LoVo (cell line): ENCODE results near the gene PHKA1.
A peak's percentile ranks its signal among the peaks of the same experiment; 100 is the strongest.
"Not testable (repeated sequence)": the region's sequence is repeated elsewhere in the genome, so short reads cannot be mapped to it uniquely, and the experiment has no call there.

Experiments
- DNase-seq: peaks from one replicate; pipeline ENCODE4 v3.0.0-alpha.2; 2016; ENCODE audit warnings: low spot score

The PHKA1 gene

DNA sequence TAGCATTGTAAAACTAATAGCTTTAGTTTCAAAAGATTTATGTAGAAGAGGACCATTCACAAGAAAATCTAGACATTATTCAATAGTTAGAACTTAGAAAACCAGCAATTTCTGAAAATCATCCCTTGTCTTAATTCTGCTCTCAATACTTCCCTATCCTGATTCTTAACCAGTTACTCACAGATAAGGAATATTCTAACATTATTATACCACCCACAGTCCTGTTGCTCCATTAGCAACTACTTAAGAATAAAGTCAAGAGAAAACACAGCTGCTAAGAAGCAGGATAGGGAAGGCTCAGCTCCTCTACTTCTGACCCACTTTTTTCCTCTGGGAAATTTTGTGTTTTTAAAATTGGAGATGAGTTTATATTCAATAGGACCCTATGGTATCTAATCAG lies 47.7 kb downstream of the PHKA1 start:
- DNase-seq: no peak

DNA sequence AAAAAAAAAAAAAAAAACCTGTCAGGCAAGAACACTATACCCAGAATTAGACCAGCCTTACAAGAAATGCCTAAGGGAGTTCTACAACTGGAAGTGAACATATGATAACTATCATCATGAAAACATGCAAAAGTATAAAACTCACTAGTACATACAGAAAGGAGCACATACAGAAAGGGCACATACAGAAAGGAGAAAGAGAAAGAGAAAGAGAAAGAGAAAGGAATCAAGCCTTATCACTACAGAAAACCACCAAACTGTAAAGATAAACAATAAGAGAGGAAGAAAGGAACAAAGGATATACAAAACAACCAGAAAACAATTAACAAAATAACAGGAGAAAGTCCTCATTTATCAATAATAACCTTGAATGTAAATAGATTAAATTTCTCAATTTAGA lies 50.4 kb downstream of the PHKA1 start:
- no peak for DNase-seq

DNA sequence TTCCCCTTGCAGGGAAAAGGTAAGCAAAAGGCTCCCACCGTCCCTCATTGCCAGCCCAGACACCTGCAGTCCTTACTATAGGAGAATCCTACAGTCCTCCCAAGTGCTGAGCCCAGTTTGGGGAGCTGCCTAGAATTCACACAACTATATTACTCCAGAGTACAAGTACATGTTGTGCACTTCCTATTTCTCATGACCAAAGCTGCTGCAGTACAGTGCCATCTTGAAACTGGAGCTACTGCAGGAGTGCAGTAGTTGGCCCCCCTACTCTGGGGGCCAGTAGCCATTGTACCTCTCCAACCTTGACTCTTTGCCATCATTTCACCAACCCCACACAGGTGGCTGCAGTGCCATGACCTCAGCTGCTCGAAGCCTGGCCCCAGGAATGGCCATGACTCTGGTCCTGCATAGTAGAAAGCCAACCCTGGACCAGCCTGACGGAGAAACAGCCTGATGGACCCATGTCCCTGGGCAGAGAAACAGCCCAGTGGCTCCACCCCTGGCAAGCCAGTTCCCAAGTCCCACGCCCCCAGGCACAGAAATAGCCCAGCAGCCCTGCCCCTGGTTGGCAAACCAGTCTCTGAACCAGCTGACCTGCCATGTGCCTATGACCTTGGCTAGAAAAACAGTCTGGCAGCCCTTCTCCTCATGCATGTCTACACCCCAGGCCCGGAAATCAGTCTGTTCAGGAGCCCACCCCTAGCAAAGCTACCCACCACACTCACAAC lies 51.9 kb downstream of the PHKA1 start:
- DNase-seq: no peak

- DNase-seq: no peak
Observed at GRCh38 chrX:72659723-72660122, 54.4 kb downstream of the PHKA1 start.

DNA sequence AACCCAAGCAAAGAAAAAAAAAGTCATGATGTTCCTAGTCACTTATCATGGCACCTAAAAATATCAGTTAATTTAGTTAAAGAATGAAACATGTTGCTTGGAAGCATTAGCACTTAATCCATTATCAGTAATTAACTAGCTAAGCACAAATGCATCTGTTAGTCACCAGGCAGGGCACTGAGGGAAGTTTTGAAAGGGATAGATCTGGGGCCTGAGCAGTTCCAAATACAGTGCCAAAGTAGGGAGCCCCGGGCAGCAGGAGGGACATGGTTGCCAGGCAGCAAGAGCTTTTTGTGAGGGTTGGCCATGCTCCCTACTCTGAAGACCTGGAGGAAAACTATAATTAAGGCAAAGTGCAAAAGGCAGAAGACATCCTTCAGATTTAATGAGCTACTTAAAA lies 62.0 kb downstream of the PHKA1 start:
- no peak for DNase-seq

DNA sequence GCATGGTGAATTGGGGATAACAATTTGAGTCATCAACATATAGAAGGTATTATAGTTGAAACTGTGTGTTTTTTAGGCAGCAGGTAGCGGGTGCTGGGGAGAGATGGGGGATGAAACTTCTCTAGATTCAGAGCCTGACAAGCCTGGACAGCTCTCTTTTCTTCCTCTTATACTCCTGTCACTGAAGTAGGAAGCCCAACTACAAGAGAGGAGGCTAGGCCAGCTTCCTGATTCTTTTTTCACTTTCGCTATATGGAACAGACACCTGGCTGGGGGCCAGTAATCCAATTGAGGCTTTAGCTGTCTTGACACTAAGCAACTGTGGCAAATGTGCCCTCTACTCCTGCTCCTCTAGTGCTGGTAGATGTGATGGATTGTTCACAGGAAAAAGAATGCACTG lies 69.2 kb downstream of the PHKA1 start:
- no peak for DNase-seq

- DNase-seq: no peak
Observed at GRCh38 chrX:72641611-72642010, 72.5 kb downstream of the PHKA1 start.

DNA sequence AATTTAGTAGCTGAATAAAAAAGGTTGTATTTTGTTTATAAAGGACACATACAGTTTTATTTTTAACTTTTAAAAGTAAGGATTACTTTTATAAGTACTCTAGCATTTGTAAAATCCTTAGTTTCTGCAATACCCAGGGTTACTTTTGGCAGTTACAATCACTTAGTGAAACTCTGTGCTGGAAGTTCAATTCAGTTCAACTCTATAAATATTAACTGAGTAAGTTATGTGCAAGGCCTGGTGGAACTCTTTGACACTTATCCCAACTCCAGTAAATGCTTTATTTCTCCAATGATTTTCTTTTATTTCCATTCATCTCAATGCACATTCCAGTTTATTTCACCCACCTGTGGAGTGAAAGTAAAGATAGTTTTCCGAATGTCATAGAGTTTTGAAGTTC lies 78.2 kb downstream of the PHKA1 start:
- DNase-seq: no peak

GRCh38 chrX:72634331-72634730 lies 79.8 kb downstream of the PHKA1 start:
- DNase-seq: no peak

DNA sequence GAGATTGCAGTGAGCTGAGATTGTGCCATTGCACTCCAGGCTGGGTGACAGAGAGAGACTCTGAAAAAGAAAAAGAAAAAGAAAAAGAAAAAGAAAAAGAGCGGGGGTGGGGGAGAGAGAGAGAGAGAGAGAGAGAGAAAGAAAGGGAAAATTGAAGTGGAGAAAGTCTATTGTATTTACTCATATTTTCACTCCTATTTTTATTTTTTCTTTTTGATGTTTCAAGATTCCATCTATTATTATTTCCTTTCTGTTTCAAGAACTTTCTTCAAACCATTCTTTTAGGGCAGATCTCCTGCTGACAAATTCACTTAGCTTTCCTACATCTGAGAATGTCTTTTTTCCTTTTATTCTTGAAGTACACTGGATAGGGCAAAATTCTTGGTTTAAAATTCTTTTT lies 83.9 kb downstream of the PHKA1 start:
- DNase-seq: no peak

- no peak for DNase-seq
Observed at GRCh38 chrX:72624194-72624593, 89.9 kb downstream of the PHKA1 start.

DNA sequence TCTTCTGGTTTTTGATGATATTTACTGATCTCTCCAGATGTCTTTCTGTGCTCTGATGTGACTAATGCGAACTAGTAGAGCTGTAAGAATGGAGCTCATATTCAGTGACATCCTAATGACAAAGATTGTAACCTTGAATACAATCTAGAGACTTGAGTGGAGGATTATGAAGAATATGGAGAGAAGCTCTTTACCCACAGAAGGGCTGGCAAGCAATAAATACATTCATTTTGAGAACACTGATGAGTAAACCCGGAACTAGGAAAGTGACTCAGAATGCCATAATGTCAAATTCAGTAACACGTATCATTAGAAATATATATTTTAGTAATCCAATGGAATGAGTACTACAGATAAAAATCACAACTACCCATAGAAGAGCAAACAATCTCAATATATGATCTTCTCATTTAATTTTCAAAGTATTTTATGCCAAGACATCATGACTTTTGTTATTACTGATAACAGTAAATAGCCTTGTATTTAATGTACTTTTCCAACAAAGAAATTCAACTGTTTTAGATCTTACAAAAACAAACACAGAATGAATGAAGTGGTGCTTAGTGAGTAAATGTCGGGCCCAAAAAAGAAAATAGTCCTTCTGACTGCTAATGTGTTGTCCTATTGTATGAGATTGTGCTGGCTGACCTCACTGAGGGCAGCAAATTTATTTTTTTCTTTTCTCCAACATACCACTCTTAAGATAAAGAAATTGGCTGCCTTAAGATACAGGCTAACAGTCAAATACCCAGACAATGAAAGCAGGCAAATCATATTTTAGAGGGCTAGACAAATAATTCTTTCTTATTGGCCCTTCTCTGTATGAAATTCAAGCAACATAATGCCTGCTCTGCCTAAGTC lies 92.3 kb downstream of the PHKA1 start:
- no peak for DNase-seq

GRCh38 chrX:72621163-72621562 lies 92.9 kb downstream of the PHKA1 start:
- DNase-seq: no peak

DNA sequence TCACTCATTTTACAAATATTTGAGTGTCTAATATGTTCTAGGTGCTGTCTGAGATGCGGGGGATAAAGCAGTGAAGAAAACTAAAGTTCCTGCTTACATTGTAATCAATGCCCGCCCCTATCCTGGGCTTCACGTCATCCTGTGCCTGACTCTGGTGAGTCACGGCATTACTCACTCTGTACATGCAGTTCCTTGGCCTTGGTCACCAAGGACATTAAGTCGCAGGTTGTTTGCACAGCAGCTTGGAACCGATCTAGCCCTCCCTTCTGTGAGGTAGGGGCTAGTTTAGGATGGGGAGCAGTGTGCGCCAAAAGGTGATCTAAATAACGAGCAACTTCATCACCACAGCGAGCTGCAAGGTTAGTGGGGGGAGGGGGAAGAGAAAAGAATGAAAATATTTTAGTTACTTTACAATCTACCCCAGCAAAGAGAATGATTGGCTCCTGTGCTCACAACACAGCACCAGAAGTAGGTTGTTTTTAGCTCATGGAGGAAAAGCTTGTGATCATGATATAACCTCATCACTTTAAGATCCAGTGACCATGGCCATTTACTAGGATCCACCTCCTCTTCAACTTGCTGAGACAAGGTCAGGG lies 93.5 kb downstream of the PHKA1 start:
- DNase-seq: peak; percentile 44

- no peak for DNase-seq
Observed at GRCh38 chrX:72609313-72609712, 104.8 kb downstream of the PHKA1 start.

DNA sequence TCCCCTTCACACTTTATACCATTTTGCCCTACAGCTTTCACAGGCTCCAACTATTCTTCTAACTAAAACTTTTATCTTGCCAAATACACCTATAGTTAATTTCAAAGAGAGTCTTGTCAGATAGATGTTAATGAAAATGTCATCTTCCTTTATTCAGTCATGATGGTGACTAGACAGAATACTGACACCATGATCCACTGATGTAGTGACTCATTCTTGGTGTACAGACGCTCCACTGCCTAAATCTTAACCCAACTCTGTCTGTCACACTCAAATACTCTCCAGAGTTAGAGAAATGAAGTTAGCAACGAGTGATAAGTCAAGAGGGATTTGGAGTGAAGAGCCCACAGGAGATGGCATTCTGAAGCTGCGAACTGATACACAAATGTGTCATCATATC lies 109.4 kb downstream of the PHKA1 start:
- no peak for DNase-seq

DNA sequence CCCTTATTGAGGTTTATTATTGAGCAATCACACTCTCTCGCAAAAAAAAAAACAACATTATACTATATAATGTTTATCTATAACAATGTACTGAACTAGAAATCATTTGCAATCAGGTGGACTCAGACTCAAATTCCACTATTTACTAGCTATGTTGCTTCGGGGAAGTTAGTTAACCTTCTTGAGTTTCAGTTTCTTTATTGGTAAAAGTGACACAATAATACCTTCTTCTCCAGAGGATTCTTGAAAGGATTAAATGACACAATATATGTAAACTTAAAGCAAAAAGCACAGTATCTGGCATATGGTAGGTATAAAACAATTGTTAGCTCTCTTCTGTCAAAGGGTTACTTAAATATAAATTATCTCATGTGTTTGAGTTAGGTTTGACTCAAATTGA lies 110.0 kb downstream of the PHKA1 start:
- no peak for DNase-seq

GRCh38 chrX:72591038-72591437 lies 123.1 kb downstream of the PHKA1 start:
- DNase-seq: not testable (repeated sequence)

- DNase-seq: no peak
Observed at GRCh38 chrX:72584163-72584562, 129.9 kb downstream of the PHKA1 start.

DNA sequence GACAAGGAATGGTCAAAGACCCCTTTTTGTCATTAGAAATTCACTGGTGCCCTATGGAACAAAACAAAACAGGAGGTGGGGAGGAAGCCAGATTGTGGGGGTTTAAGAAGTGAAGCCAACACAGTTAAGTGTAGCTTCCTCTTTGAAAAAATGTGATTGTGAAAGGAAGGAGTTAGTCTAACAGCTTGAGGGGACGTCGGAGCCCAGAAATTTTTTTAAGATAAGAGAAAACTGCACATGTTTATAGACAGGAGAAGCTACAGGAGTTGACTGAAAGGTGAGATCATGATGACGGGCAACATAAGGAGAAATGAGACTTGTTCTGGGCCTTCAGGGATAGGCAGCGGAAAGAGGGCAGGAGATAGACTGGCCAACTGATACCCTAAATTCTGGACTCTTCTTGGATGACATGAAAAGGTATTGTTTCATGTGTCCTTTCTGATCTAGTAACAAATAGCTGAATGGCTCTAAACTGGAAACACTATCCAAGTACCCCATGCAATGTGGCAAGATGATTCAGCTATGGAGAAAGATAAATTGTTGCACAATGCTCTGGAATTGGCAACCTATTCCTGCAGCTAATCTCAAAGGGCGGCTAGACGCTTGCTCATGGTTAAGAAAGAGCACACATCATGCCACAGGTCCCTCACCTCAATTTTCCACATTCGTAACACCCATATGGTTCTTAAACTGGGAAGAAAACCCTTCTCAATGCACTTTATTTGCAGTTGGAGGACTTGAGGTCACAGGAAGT lies 137.8 kb downstream of the PHKA1 start:
- DNase-seq: no peak

GRCh38 chrX:72573158-72573511 lies 141.0 kb downstream of the PHKA1 start:
- DNase-seq: no peak
